WTC11 (cell line): ENCODE measurements around the gene AMIGO1. TPM values are rescaled to one million over a fixed set of nuclear protein-coding genes. Genes with fewer than 3 reads are reported as not detected.

Experiments
- ATAC-seq: fragments of 200-7000 bp; cut with Tn5 transposase; 2 replicates; pipeline ENCODE4 v1.10.0; 2021; ENCODE audit warnings: mild to moderate bottlenecking, moderate library complexity
- CTCF ChIA-PET: fragments of 300-600 bp; sonication (Branson Sonifier 250); formaldehyde crosslinking; loops from one replicate; lab custom pipeline; 2021; ENCODE audit warnings: antibody characterized with exemption; lab: Charles Lee
- POLR2A ChIA-PET: fragments of 350-600 bp; sonication (Branson Sonifier 250); formaldehyde crosslinking; loops from one replicate; lab custom pipeline; 2021; ENCODE audit warnings: antibody characterized with exemption; lab: Charles Lee
- DNase-seq: peaks from one replicate; pipeline ENCODE4 v3.0.0; 2021; ENCODE audit warnings: low spot score
- H3K27ac Mint-ChIP-seq: 2 replicates; pipeline ENCODE4 v1.8.0; 2021; ENCODE audit warnings: mixed read lengths
- H3K27me3 Mint-ChIP-seq: 2 replicates; pipeline ENCODE4 v1.8.0; 2021; ENCODE audit warnings: low read depth, mild to moderate bottlenecking, moderate library complexity, mixed read lengths
- H3K36me3 Mint-ChIP-seq: 2 replicates; pipeline ENCODE4 v1.8.0; 2021; ENCODE audit warnings: mixed read lengths
- H3K4me1 Mint-ChIP-seq: 2 replicates; pipeline ENCODE4 v1.8.0; 2022; ENCODE audit warnings: mixed read lengths
- H3K4me3 Mint-ChIP-seq: 2 replicates; pipeline ENCODE4 v1.8.0; 2021; ENCODE audit warnings: mild to moderate bottlenecking, moderate library complexity, mixed read lengths
- H3K9me3 Mint-ChIP-seq: 2 replicates; pipeline ENCODE4 v1.8.0; 2021; ENCODE audit warnings: mixed read lengths
- ARID4B ChIP-seq: sonication (generic); formaldehyde crosslinking; IDR thresholded peaks from 2 replicates; pipeline ENCODE4 v1.8.0; 2023; ENCODE audit warnings: missing genetic modification reagents, mild to moderate bottlenecking, borderline replicate concordance
- ATF2 ChIP-seq: sonication (generic); formaldehyde crosslinking; IDR thresholded peaks from 2 replicates; pipeline ENCODE4 v1.8.1; 2022; ENCODE audit warnings: low read depth, missing genetic modification reagents, borderline replicate concordance
- CREM ChIP-seq: sonication (generic); formaldehyde crosslinking; IDR thresholded peaks from 2 replicates; pipeline ENCODE4 v1.8.1; 2022; ENCODE audit warnings: mild to moderate bottlenecking, missing genetic modification reagents, moderate library complexity
- E2F5 ChIP-seq: sonication (generic); formaldehyde crosslinking; IDR thresholded peaks from 2 replicates; pipeline ENCODE4 v1.8.1; 2022; ENCODE audit warnings: mild to moderate bottlenecking, moderate library complexity, missing genetic modification reagents
- ETV6 ChIP-seq: sonication (generic); formaldehyde crosslinking; IDR thresholded peaks from 2 replicates; pipeline ENCODE4 v1.8.1; 2022; ENCODE audit warnings: mild to moderate bottlenecking, missing genetic modification reagents
- FOXP1 ChIP-seq: sonication (generic); formaldehyde crosslinking; IDR thresholded peaks from 2 replicates; pipeline ENCODE4 v1.8.0; 2022; ENCODE audit warnings: missing genetic modification reagents, mild to moderate bottlenecking, moderate library complexity, borderline replicate concordance
- GRHL2 ChIP-seq: fragments of 250-450 bp; sonication (Bioruptor Pico); IDR thresholded peaks from 2 replicates; pipeline ENCODE4 v1.8.0; 2022; ENCODE audit warnings: mild to moderate bottlenecking, moderate library complexity; ENCODE audit not compliant: insufficient replicate concordance, severe bottlenecking
- HMGA2 ChIP-seq: fragments of 250-450 bp; sonication (Bioruptor Pico); IDR thresholded peaks from 2 replicates; pipeline ENCODE4 v1.4.0; 2021; ENCODE audit warnings: mild to moderate bottlenecking, moderate library complexity
- MAX ChIP-seq: sonication (generic); formaldehyde crosslinking; IDR thresholded peaks from 2 replicates; pipeline ENCODE4 v1.8.0; 2022; ENCODE audit warnings: mild to moderate bottlenecking, missing genetic modification reagents
- MLX ChIP-seq: sonication (generic); formaldehyde crosslinking; IDR thresholded peaks from 2 replicates; pipeline ENCODE4 v1.8.1; 2023; ENCODE audit warnings: mild to moderate bottlenecking, missing genetic modification reagents, moderate library complexity
- NFYB ChIP-seq: sonication (generic); formaldehyde crosslinking; conservative IDR thresholded peaks from 2 replicates; pipeline ENCODE4 v1.8.0; 2022; ENCODE audit warnings: low read depth, missing genetic modification reagents
- NR2C2 ChIP-seq: sonication (generic); formaldehyde crosslinking; IDR thresholded peaks from 2 replicates; pipeline ENCODE4 v1.8.0; 2022; ENCODE audit warnings: mild to moderate bottlenecking, missing genetic modification reagents
- OVOL2 ChIP-seq: fragments of 250-450 bp; sonication (Bioruptor Pico); IDR thresholded peaks from 2 replicates; pipeline ENCODE4 v1.9.0; 2021; ENCODE audit warnings: mild to moderate bottlenecking, borderline replicate concordance
- TCF7 ChIP-seq: sonication (generic); formaldehyde crosslinking; IDR thresholded peaks from 2 replicates; pipeline ENCODE4 v1.8.0; 2022; ENCODE audit warnings: mild to moderate bottlenecking, low read depth, missing genetic modification reagents, moderate library complexity
- TP53 ChIP-seq: sonication (generic); formaldehyde crosslinking; IDR thresholded peaks from 2 replicates; pipeline ENCODE4 v1.8.1; 2023; ENCODE audit warnings: mild to moderate bottlenecking, missing genetic modification reagents
- ZBTB21 ChIP-seq: sonication (generic); formaldehyde crosslinking; IDR thresholded peaks from 2 replicates; pipeline ENCODE4 v1.8.1; 2023; ENCODE audit warnings: mild to moderate bottlenecking, missing genetic modification reagents, borderline replicate concordance
- ZBTB43 ChIP-seq: sonication (generic); formaldehyde crosslinking; IDR thresholded peaks from 2 replicates; pipeline ENCODE4 v1.8.1; 2023; ENCODE audit warnings: mild to moderate bottlenecking, missing genetic modification reagents
- ZNF232 ChIP-seq: sonication (generic); formaldehyde crosslinking; IDR thresholded peaks from 2 replicates; pipeline ENCODE4 v1.8.0; 2022; ENCODE audit warnings: mild to moderate bottlenecking, missing genetic modification reagents
- ZNF281 ChIP-seq: sonication (generic); formaldehyde crosslinking; IDR thresholded peaks from 2 replicates; pipeline ENCODE4 v1.8.0; 2023; ENCODE audit warnings: mild to moderate bottlenecking, missing genetic modification reagents
- ZNF317 ChIP-seq: sonication (generic); formaldehyde crosslinking; IDR thresholded peaks from 2 replicates; pipeline ENCODE4 v1.8.1; 2023; ENCODE audit warnings: low read depth, mild to moderate bottlenecking, moderate library complexity, missing genetic modification reagents, borderline replicate concordance
- ZNF416 ChIP-seq: fragments of 250-450 bp; sonication (Bioruptor Pico); IDR thresholded peaks from 2 replicates; pipeline ENCODE4 v1.9.0; 2021; ENCODE audit warnings: mild to moderate bottlenecking, inconsistent platforms
- total RNA-seq: library from RNA; stranded (reverse); gene quantifications from 3 replicates; pipeline ENCODE4 v1.2.3, GENCODE V29; 2021

The AMIGO1 gene
- total RNA-seq, 1 experiment from 2014 or later = 2.4 TPM

GRCh38 chr1:109501644-109502363 is 7.7 kb downstream of the AMIGO1 start:
- CTCF ChIA-PET = interaction anchor here (0.8 to 13.8 kb wide), 5 partner anchors 8 to 44 kb away, joined by 3 to 740 read pairs (median 5); partner anchors contain the start of genes CYB561D1 and GPR61
- peaks cover 3% of the 10 kb centered on the region; the same call in 1 of the 2 replicates for H3K27me3 Mint-ChIP-seq
- DNase-seq (no peak), ATAC-seq (no peak)
- no peak overlapping the region for H3K27ac Mint-ChIP-seq
- H3K36me3 Mint-ChIP-seq = no peaks in the 10 kb centered on the region
- TF ChIP-seq HMGA2 (CRISPR knock-in tag) (no peak), TP53 (CRISPR knock-in tag) (no peak), ZNF416 (CRISPR knock-in tag) (no peak), NFYB (no peak), ETV6 (CRISPR knock-in tag) (no peak), ARID4B (CRISPR knock-in tag) (no peak), ATF2 (no peak), GRHL2 (CRISPR knock-in tag) (no peak), FOXP1 (CRISPR knock-in tag) (no peak), ZNF317 (CRISPR knock-in tag) (no peak), OVOL2 (CRISPR knock-in tag) (no peak), NR2C2 (CRISPR knock-in tag) (no peak), TCF7 (CRISPR knock-in tag) (no peak), MLX (CRISPR knock-in tag) (no peak), E2F5 (no peak), ZBTB43 (no peak)
- TF ChIP-seq, all 79 proteins: peak for 0
- Mint-ChIP-seq H3K4me1 (peaks cover 28% of the 10 kb centered on the region), H3K9me3 (no peaks in the 10 kb centered on the region), H3K4me3 (no peak overlapping the region)
- POLR2A ChIA-PET = no interaction called here

- peaks cover under 1% of the 10 kb centered on the region; the same call in 1 of the 2 replicates for H3K27me3 Mint-ChIP-seq
- H3K4me3 Mint-ChIP-seq = no peak overlapping the region
- no peak for ATAC-seq
- no peaks in the 10 kb centered on the region for H3K36me3 Mint-ChIP-seq
- H3K9me3 Mint-ChIP-seq = no peaks in the 10 kb centered on the region
- peaks cover 28% of the 10 kb centered on the region for H3K4me1 Mint-ChIP-seq
- H3K27ac Mint-ChIP-seq = no peak overlapping the region
- POLR2A ChIA-PET = no interaction called here
- DNase-seq = no peak
- CTCF ChIA-PET = interaction anchor here (0.7 to 13.8 kb wide), 7 partner anchors 7 to 809 kb away, joined by 3 to 740 read pairs (median 10); partner anchors contain the start of genes AMIGO1, GPR61 and SORT1
- no peak for TF ChIP-seq OVOL2 (CRISPR knock-in tag)
- no peak for TF ChIP-seq ZBTB43
- TF ChIP-seq MAX (CRISPR knock-in tag) = no peak
- no peak for TF ChIP-seq ZBTB21 (CRISPR knock-in tag)
- TF ChIP-seq ZNF232 (CRISPR knock-in tag) = no peak
- TF ChIP-seq CREM = no peak
- no peak for TF ChIP-seq ZNF281 (CRISPR knock-in tag)
Measured at GRCh38 chr1:109500941-109501381, 8.6 kb downstream of the AMIGO1 start.
